ENCODE results near the gene TMEM254.

TMEM254 gene

DNA sequence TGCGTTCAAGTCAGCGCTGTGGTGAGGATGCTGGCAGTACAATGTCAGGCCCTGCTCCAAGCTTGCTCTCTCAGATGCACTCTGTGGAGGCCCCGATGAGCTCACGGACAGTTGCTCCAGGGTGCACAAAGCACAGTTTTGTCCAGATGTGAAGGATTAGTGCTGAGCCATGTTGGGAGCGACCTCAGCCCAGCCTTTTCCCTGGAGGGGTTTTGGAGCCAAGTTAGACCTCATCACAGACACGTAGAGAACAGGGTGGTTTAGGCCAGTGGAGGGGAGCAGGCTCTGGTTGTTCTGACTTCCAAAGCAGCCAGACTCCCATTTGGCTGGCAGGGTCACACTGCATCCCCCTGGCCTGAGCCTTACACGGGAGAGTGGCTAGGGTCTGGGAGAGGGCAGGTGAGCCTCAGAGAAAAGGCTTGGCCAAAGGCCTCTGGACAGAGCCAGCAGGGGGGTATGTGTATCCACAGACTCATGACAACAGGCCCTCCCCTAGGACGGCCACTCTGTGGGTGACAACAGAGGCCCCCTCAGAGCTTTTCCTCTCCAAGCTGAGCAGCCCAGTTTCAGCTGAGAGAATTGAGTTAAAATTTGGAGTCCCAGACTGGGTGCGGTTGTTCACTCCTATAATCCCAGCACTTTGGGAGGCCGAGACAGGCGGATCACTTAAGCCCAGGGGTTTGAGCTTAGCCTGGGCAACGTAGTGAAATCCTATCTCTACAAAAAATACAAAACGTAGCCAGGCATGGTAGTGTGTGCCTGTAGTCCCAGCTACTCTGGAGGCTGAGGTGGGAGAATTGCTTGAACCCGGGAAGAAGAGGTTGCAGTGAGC, 58.8 kb downstream of the TMEM254 start:
- Histone ChIP-seq H3K23ac (ENCODE audit: low read length in 2 of 2) (no peak overlapping the region), H4K8ac (ENCODE audit: low read length) (no peak overlapping the region), H3K79me1 (replicated peaks; ENCODE audit: low read length, poor library complexity, severe bottlenecking) (no peaks in the 10 kb centered on the region), H4K91ac (ENCODE audit: low read length) (no peak overlapping the region), H3K9me3 (ENCODE audit: control insufficient read depth, low read length) (no peaks in the 10 kb centered on the region), H2AK5ac (ENCODE audit: low read length, severe bottlenecking) (no peak overlapping the region), H3K14ac (ENCODE audit: low read length in 2 of 2) (no peak overlapping the region), H2BK5ac (ENCODE audit: low read depth, low read length, poor library complexity, severe bottlenecking) (no peak overlapping the region), H3K4ac (ENCODE audit: low read depth in 1 of 2, low read length in 2 of 2) (peak overlapping the region in 1 of 2 experiments; percentile 36), H3K27ac (ENCODE audit: low read length, poor library complexity, severe bottlenecking) (no peak overlapping the region), H3K18ac (ENCODE audit: low read depth in 1 of 2, low read length in 2 of 2) (no peak overlapping the region), H3K4me2 (ENCODE audit: low read length, poor library complexity, severe bottlenecking) (no peak overlapping the region), H3K9ac (ENCODE audit: low read length) (peak overlapping the region; percentile 92), H3K4me3 (ENCODE audit: insufficient read depth in 1 of 2, low read depth in 1 of 2, low read length in 2 of 2) (peak overlapping the region in 1 of 2 experiments; percentile 30), H2BK15ac (ENCODE audit: low read depth, poor library complexity, severe bottlenecking) (no peak overlapping the region), H2BK120ac (ENCODE audit: low read depth, low read length) (no peak overlapping the region), H2AFZ (ENCODE audit: low read depth, low read length) (no peak overlapping the region), H3K4me1 (ENCODE audit: control insufficient read depth, insufficient read depth, low read depth, low read length) (peaks cover 7% of the 10 kb centered on the region), H3K36me3 (ENCODE audit: control insufficient read depth in 1 of 2, insufficient read depth in 2 of 2, low read depth in 1 of 2, low read length in 2 of 2) (peaks cover 0 to 22% of the 10 kb centered on the region in 2 experiments), H3K27me3 (ENCODE audit: control insufficient read depth in 1 of 2, insufficient read depth in 1 of 2, low read length in 2 of 2) (peaks cover 0 to 4% of the 10 kb centered on the region in 2 experiments), H2BK12ac (ENCODE audit: low read length in 2 of 2) (no peak overlapping the region)
- no peak for DNase-seq
- 94% methylated on average over 11 of the region's 14 CpGs for WGBS

DNA sequence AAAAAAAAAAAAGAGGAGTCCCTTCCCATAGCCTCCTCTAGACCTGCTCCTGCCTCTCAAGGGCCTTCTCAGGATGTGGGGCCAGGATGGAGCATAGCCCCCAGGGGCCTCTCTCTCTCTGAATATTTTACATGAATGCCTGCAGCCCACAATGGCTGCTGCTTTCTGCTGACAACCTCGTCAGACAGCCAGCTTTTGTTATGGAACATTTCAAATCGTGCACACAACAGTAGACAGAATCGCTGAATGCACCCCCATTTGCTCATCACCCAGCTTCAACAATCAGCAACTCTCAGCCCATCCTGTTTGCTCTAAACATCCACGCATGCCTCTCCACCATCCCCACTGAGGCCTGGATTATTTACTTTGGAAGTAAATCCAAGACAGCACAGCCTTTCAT, 59.5 kb downstream of the TMEM254 start:
- no peak overlapping the region for H3K18ac ChIP-seq (ENCODE audit: low read depth in 1 of 2, low read length in 2 of 2)
- no peak overlapping the region for H3K14ac ChIP-seq (ENCODE audit: low read length in 2 of 2)
- H2BK5ac ChIP-seq (ENCODE audit: low read depth, low read length, poor library complexity, severe bottlenecking): no peak overlapping the region
- H3K4ac ChIP-seq (ENCODE audit: low read depth in 1 of 2, low read length in 2 of 2): no peak overlapping the region
- H3K23ac ChIP-seq (ENCODE audit: low read length in 2 of 2): no peak overlapping the region
- H3K4me3 ChIP-seq (ENCODE audit: insufficient read depth in 1 of 2, low read depth in 1 of 2, low read length in 2 of 2): no peak overlapping the region
- peaks cover 0 to 4% of the 10 kb centered on the region in 2 experiments for H3K27me3 ChIP-seq (ENCODE audit: control insufficient read depth in 1 of 2, insufficient read depth in 1 of 2, low read length in 2 of 2)
- H2AK5ac ChIP-seq (ENCODE audit: low read length, severe bottlenecking): no peak overlapping the region
- H4K91ac ChIP-seq (ENCODE audit: low read length): no peak overlapping the region
- H2AFZ ChIP-seq (ENCODE audit: low read depth, low read length): no peak overlapping the region
- 82% methylated on average over 4 of the region's 4 CpGs for WGBS
- H4K8ac ChIP-seq (ENCODE audit: low read length): no peak overlapping the region
- H3K9me3 ChIP-seq (ENCODE audit: control insufficient read depth, low read length): no peaks in the 10 kb centered on the region
- H3K9ac ChIP-seq (ENCODE audit: low read length): peak overlapping the region; percentile 92
- H2BK120ac ChIP-seq (ENCODE audit: low read depth, low read length): no peak overlapping the region
- H3K36me3 ChIP-seq (ENCODE audit: control insufficient read depth in 1 of 2, insufficient read depth in 2 of 2, low read depth in 1 of 2, low read length in 2 of 2): peaks cover 0 to 26% of the 10 kb centered on the region in 2 experiments
- peaks cover 2% of the 10 kb centered on the region for H3K4me1 ChIP-seq (ENCODE audit: control insufficient read depth, insufficient read depth, low read depth, low read length)
- no peak overlapping the region for H3K27ac ChIP-seq (ENCODE audit: low read length, poor library complexity, severe bottlenecking)
- no peak overlapping the region for H2BK12ac ChIP-seq (ENCODE audit: low read length in 2 of 2)
- no peak overlapping the region for H2BK15ac ChIP-seq (ENCODE audit: low read depth, poor library complexity, severe bottlenecking)
- no peak for DNase-seq
- H3K79me1 ChIP-seq (replicated peaks; ENCODE audit: low read length, poor library complexity, severe bottlenecking): no peaks in the 10 kb centered on the region
- no peak overlapping the region for H3K4me2 ChIP-seq (ENCODE audit: low read length, poor library complexity, severe bottlenecking)

DNA sequence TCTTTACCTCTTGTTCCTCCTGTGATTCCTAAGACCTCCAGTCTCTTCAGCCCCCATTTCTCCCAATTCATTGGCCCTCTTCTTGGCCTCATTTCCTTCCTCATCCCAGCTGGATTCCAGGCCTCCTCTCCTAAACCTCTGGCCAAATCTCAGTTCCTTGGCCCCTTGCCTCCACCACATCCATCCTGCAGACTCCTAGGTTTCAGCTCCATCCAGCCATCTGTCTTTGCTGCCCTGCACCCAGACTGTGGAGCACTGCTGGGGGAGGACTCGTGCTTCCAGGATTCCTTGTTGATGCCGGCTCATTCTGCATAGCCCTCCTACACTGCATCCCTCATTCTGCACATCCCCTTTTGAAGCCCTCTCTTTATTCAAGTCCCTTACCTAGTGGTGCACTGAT, 60.8 kb downstream of the TMEM254 start:
- Histone ChIP-seq H3K4me3 (ENCODE audit: insufficient read depth in 1 of 2, low read depth in 1 of 2, low read length in 2 of 2) (no peak overlapping the region), H3K27ac (ENCODE audit: low read length, poor library complexity, severe bottlenecking) (no peak overlapping the region), H3K4me1 (ENCODE audit: control insufficient read depth, insufficient read depth, low read depth, low read length) (peaks cover 4% of the 10 kb centered on the region), H4K91ac (ENCODE audit: low read length) (no peak overlapping the region), H2AK5ac (ENCODE audit: low read length, severe bottlenecking) (no peak overlapping the region), H3K36me3 (ENCODE audit: control insufficient read depth in 1 of 2, insufficient read depth in 2 of 2, low read depth in 1 of 2, low read length in 2 of 2) (peaks cover 0 to 26% of the 10 kb centered on the region in 2 experiments), H2BK12ac (ENCODE audit: low read length in 2 of 2) (no peak overlapping the region), H4K8ac (ENCODE audit: low read length) (no peak overlapping the region), H3K9ac (ENCODE audit: low read length) (no peak overlapping the region), H3K23ac (ENCODE audit: low read length in 2 of 2) (no peak overlapping the region), H3K14ac (ENCODE audit: low read length in 2 of 2) (no peak overlapping the region), H3K27me3 (ENCODE audit: control insufficient read depth in 1 of 2, insufficient read depth in 1 of 2, low read length in 2 of 2) (no peaks in the 10 kb centered on the region), H3K18ac (ENCODE audit: low read depth in 1 of 2, low read length in 2 of 2) (no peak overlapping the region), H2BK120ac (ENCODE audit: low read depth, low read length) (no peak overlapping the region), H3K9me3 (ENCODE audit: control insufficient read depth, low read length) (no peaks in the 10 kb centered on the region), H2BK15ac (ENCODE audit: low read depth, poor library complexity, severe bottlenecking) (no peak overlapping the region), H2BK5ac (ENCODE audit: low read depth, low read length, poor library complexity, severe bottlenecking) (no peak overlapping the region), H3K79me1 (replicated peaks; ENCODE audit: low read length, poor library complexity, severe bottlenecking) (no peaks in the 10 kb centered on the region), H3K4me2 (ENCODE audit: low read length, poor library complexity, severe bottlenecking) (no peak overlapping the region), H3K4ac (ENCODE audit: low read depth in 1 of 2, low read length in 2 of 2) (no peak overlapping the region), H2AFZ (ENCODE audit: low read depth, low read length) (no peak overlapping the region)
- no peak for DNase-seq
- 97% methylated on average over 2 of the region's 2 CpGs for WGBS

DNA sequence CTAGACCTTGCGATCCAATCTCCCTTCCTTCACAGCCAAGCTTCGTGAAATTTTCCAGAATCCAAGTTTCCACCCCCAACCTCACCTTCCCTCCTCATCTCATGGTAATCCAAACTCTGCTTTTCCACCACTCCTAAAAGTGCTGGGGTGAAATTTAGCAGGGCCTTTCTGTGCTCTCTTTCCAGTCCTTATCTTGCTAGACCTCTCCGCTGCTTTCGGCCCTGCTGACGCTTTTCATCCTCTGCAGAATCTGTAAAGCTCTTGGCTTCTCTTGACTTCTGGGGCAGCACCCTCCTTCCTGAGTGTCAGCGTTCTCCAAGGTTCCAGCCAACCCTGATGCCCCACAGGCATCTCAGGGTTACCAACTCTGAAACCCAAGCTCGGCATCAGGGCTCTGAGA, 61.8 kb downstream of the TMEM254 start:
- Histone ChIP-seq H3K9me3 (ENCODE audit: control insufficient read depth, low read length) (no peaks in the 10 kb centered on the region), H3K4me3 (ENCODE audit: insufficient read depth in 1 of 2, low read depth in 1 of 2, low read length in 2 of 2) (no peak overlapping the region), H3K4me2 (ENCODE audit: low read length, poor library complexity, severe bottlenecking) (no peak overlapping the region), H3K14ac (ENCODE audit: low read length in 2 of 2) (no peak overlapping the region), H2AK5ac (ENCODE audit: low read length, severe bottlenecking) (no peak overlapping the region), H3K9ac (ENCODE audit: low read length) (no peak overlapping the region), H3K36me3 (ENCODE audit: control insufficient read depth in 1 of 2, insufficient read depth in 2 of 2, low read depth in 1 of 2, low read length in 2 of 2) (peaks cover 0 to 26% of the 10 kb centered on the region in 2 experiments), H3K27ac (ENCODE audit: low read length, poor library complexity, severe bottlenecking) (no peak overlapping the region), H2BK12ac (ENCODE audit: low read length in 2 of 2) (no peak overlapping the region), H2BK15ac (ENCODE audit: low read depth, poor library complexity, severe bottlenecking) (no peak overlapping the region), H2AFZ (ENCODE audit: low read depth, low read length) (no peak overlapping the region), H2BK120ac (ENCODE audit: low read depth, low read length) (no peak overlapping the region), H3K18ac (ENCODE audit: low read depth in 1 of 2, low read length in 2 of 2) (no peak overlapping the region), H3K27me3 (ENCODE audit: control insufficient read depth in 1 of 2, insufficient read depth in 1 of 2, low read length in 2 of 2) (no peaks in the 10 kb centered on the region), H4K91ac (ENCODE audit: low read length) (no peak overlapping the region), H4K8ac (ENCODE audit: low read length) (no peak overlapping the region), H3K4me1 (ENCODE audit: control insufficient read depth, insufficient read depth, low read depth, low read length) (peaks cover 6% of the 10 kb centered on the region), H2BK5ac (ENCODE audit: low read depth, low read length, poor library complexity, severe bottlenecking) (no peak overlapping the region), H3K4ac (ENCODE audit: low read depth in 1 of 2, low read length in 2 of 2) (no peak overlapping the region), H3K79me1 (replicated peaks; ENCODE audit: low read length, poor library complexity, severe bottlenecking) (no peaks in the 10 kb centered on the region), H3K23ac (ENCODE audit: low read length in 2 of 2) (no peak overlapping the region)
- no peak for DNase-seq
- WGBS: 97% methylated on average over 7 of the region's 7 CpGs
